GM10266 (cell line): ENCODE measurements around the gene CNGA1.
"Not testable (repeated sequence)": the region's sequence is repeated elsewhere in the genome, so short reads cannot be mapped to it uniquely, and the experiment has no call there.

Source experiments
- DNase-seq: peaks from one replicate; pipeline ENCODE4 v3.0.0; 2012; ENCODE audit errors: extremely low spot score
- TF ChIP-seq, protein P1 (sequence below): IDR thresholded peaks from 2 replicates; pipeline ENCODE4 v1.5.1; 2012; ENCODE audit warnings: mild to moderate bottlenecking, low read depth; ENCODE audit not compliant: control insufficient read depth, insufficient read depth; ENCODE audit errors: missing control alignments

The CNGA1 gene

GRCh38 chr4:48008021-48008596 lies 8.4 kb downstream of the CNGA1 start:
- no peak for DNase-seq

GRCh38 chr4:48005781-48006180 lies 10.7 kb downstream of the CNGA1 start:
- TF ChIP-seq, protein P1, sequence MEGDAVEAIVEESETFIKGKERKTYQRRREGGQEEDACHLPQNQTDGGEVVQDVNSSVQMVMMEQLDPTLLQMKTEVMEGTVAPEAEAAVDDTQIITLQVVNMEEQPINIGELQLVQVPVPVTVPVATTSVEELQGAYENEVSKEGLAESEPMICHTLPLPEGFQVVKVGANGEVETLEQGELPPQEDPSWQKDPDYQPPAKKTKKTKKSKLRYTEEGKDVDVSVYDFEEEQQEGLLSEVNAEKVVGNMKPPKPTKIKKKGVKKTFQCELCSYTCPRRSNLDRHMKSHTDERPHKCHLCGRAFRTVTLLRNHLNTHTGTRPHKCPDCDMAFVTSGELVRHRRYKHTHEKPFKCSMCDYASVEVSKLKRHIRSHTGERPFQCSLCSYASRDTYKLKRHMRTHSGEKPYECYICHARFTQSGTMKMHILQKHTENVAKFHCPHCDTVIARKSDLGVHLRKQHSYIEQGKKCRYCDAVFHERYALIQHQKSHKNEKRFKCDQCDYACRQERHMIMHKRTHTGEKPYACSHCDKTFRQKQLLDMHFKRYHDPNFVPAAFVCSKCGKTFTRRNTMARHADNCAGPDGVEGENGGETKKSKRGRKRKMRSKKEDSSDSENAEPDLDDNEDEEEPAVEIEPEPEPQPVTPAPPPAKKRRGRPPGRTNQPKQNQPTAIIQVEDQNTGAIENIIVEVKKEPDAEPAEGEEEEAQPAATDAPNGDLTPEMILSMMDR, result no peak
- DNase-seq, result no peak

More at GRCh38 chr4:48008021-48008596, 8.4 kb downstream of the CNGA1 start:
- TF ChIP-seq, protein P1, result no peak

- TF ChIP-seq, protein P1, result peak; percentile 66
These were observed 12.9 kb downstream of the CNGA1 start for GRCh38 chr4:48003568-48003967.

DNA sequence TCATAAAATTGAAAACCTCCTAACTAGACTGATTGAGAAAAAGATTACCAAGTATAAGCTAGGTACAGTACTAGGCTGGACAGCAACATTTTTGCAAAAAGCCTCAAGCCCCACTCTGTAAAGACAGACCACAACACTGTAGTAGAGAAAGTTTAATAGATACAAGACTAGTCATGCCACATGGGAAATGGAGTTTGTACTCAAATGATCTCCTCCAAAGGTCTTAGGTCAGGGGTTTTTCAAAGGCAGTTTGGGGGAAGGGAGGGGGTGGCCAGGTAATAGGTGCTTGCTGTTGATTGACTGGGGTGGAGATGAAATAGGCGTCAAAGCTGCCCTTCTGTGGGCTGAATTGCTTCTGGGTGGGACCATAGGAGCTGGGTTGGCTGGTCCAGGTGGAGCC lies 14.2 kb downstream of the CNGA1 start:
- TF ChIP-seq, protein P1, result no peak
- DNase-seq, result no peak

More at GRCh38 chr4:48003568-48003967, 12.9 kb downstream of the CNGA1 start:
- DNase-seq, result not testable (repeated sequence)

DNA sequence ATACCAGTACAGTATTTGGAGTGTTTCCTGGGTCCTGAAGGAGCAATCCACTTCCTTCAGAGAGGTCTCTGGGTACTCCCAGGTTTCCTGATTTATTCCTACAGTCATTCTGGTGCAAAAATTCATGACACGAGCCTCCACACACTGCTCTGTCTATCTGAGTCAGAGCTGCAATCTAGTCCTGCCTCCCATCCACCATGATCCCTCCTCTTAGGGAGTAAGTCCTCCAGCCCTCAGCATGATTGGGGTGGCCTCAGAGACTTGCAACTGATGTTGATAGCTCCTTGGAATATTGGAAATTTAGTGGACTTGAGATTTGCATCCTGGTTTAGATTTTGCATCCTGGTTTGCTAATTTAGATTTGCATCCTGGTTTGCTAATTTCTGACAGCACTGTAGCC lies 20.5 kb downstream of the CNGA1 start:
- TF ChIP-seq, protein P1, result no peak

GRCh38 chr4:47992475-47992874 lies 24.0 kb downstream of the CNGA1 start:
- not testable (repeated sequence) for DNase-seq

More for the DNA sequence above, 20.5 kb downstream of the CNGA1 start:
- DNase-seq, result no peak

DNA sequence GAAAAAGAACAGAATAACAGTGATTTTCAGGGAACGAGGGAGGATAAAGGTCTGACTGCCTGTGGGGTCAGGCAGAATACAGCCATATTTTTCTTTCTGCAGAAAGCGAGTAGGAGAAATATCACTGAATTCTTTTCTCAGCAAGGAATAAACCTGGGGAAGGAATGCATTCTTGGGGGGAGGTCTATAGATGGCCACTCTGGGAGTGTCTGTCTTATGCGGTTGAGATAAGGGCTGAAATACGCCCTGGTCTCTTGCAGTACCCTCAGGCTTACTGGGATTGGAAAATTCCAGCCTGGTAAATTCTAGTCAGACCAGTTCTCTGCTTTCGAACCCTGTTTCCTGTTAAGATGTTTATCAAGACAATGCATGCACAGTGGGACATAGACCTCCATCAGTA lies 26.3 kb downstream of the CNGA1 start:
- DNase-seq, result no peak
- TF ChIP-seq, protein P1, result no peak

DNA sequence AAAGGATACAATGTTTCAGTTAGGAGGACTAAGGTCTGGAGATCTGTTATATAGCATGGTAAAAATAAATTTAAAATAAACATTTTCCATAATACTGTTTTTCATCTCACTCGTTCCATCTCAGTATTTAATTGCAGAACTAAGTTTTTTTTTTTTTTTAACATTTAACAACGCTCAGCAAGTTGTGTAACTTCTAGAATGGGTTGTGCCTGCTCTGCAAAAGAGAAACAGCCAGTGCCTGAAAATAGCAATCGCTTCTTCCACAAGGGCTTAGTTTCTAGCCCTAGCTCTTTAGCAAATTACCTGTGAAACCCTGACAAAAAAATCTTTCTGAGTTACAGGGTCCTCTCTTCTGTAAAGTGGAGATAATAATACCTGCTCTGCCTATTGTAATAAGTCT lies 41.9 kb downstream of the CNGA1 start:
- no peak for DNase-seq
- TF ChIP-seq, protein P1, result no peak
